DOHH2 (cell line): ENCODE results near the gene C2CD3.

Experiments used
- H3F3A ChIP-seq: fragments of 200-600 bp; sonication (generic), shearing (Covaris generic); 2 replicates; pipeline ENCODE4 v1.6.0; 2016; ENCODE audit warnings: antibody characterized with exemption, mild to moderate bottlenecking; ENCODE audit not compliant: control insufficient read depth, insufficient read depth
- H3K27ac ChIP-seq: fragments of 200-600 bp; sonication (generic); 2 replicates; pipeline ENCODE4 v1.5.1; 2014; ENCODE audit warnings: low read depth, mild to moderate bottlenecking, low read length, moderate library complexity
- H3K27me3 ChIP-seq: fragments of 200-600 bp; sonication (generic); 2 replicates; pipeline ENCODE4 v1.6.1; 2014; ENCODE audit warnings: mild to moderate bottlenecking, low read length, mixed read lengths; ENCODE audit not compliant: control insufficient read depth
- H3K36me3 ChIP-seq: fragments of 200-600 bp; sonication (generic); 2 replicates; pipeline ENCODE4 v1.6.1; 2014; ENCODE audit warnings: mild to moderate bottlenecking, low read length, moderate library complexity, mixed read lengths; ENCODE audit not compliant: control insufficient read depth
- H3K4me1 ChIP-seq: fragments of 200-600 bp; sonication (generic); 2 replicates; pipeline ENCODE4 v1.6.1; 2014; ENCODE audit warnings: mild to moderate bottlenecking, low read length, mixed read lengths; ENCODE audit not compliant: control insufficient read depth
- H3K4me2 ChIP-seq: fragments of 200-600 bp; sonication (generic); 2 replicates; pipeline ENCODE4 v1.6.0; 2014; ENCODE audit warnings: mild to moderate bottlenecking, low read length, moderate library complexity
- H3K4me3 ChIP-seq: fragments of 200-600 bp; sonication (generic); 2 replicates; pipeline ENCODE4 v1.5.1; 2014; ENCODE audit warnings: mild to moderate bottlenecking, low read length, mixed read lengths
- H3K79me2 ChIP-seq: fragments of 200-600 bp; sonication (generic); 2 replicates; pipeline ENCODE4 v1.6.1; 2014; ENCODE audit warnings: mild to moderate bottlenecking, low read length, mixed read lengths; ENCODE audit not compliant: control insufficient read depth
- H3K9me2 ChIP-seq: fragments of 200-600 bp; sonication (generic); replicated peaks from 2 replicates; pipeline ENCODE4 v1.6.1; 2014; ENCODE audit warnings: mild to moderate bottlenecking, low read length, mixed read lengths; ENCODE audit not compliant: control insufficient read depth
- H3K9me3 ChIP-seq: fragments of 200-600 bp; sonication (generic); 2 replicates; pipeline ENCODE4 v1.6.1; 2014; ENCODE audit warnings: antibody characterized with exemption, low read length, mixed read lengths; ENCODE audit not compliant: control insufficient read depth, insufficient read depth
- H4K20me1 ChIP-seq: fragments of 200-600 bp; sonication (generic); 2 replicates; pipeline ENCODE4 v1.6.0; 2014; ENCODE audit warnings: low read depth, mild to moderate bottlenecking, antibody characterized with exemption, low read length, moderate library complexity; ENCODE audit not compliant: control insufficient read depth, insufficient read depth
- CTCF ChIP-seq: fragments of 200-600 bp; sonication (generic); IDR thresholded peaks from one replicate; pipeline ENCODE4 v1.5.1; 2014; ENCODE audit warnings: antibody characterized with exemption, mild to moderate bottlenecking, low read depth, low read length; ENCODE audit not compliant: poor library complexity, severe bottlenecking
- EZH2phosphoT487 ChIP-seq: fragments of 200-600 bp; sonication (generic); IDR thresholded peaks from 2 replicates; pipeline ENCODE4 v1.6.1; 2017; ENCODE audit warnings: borderline replicate concordance, mild to moderate bottlenecking, antibody characterized with exemption, low read length, moderate library complexity, mixed read lengths

C2CD3 gene

GRCh38 chr11:74100735-74101134 lies 70.1 kb downstream of the C2CD3 start:
- Histone ChIP-seq H3K4me3 (no peak overlapping the region), H3F3A (no peaks in the 10 kb centered on the region; the same call in 1 of the 2 replicates), H3K4me1 (no peaks in the 10 kb centered on the region), H3K27ac (no peak overlapping the region), H3K27me3 (no peaks in the 10 kb centered on the region), H3K9me2 (no peaks in the 10 kb centered on the region), H3K4me2 (no peak overlapping the region), H3K9me3 (no peaks in the 10 kb centered on the region), H4K20me1 (no peaks in the 10 kb centered on the region), H3K36me3 (peaks cover 81% of the 10 kb centered on the region), H3K79me2 (no peaks in the 10 kb centered on the region)
- TF ChIP-seq CTCF (no peak), EZH2phosphoT487 (no peak)

- Histone ChIP-seq H3K9me3 (no peaks in the 10 kb centered on the region), H4K20me1 (no peaks in the 10 kb centered on the region), H3F3A (no peaks in the 10 kb centered on the region; the same call in 1 of the 2 replicates), H3K79me2 (no peaks in the 10 kb centered on the region), H3K9me2 (no peaks in the 10 kb centered on the region), H3K36me3 (peaks cover 80% of the 10 kb centered on the region), H3K4me1 (peaks cover 3% of the 10 kb centered on the region; the same call in 1 of the 2 replicates), H3K27ac (no peak overlapping the region), H3K4me2 (no peak overlapping the region), H3K27me3 (no peaks in the 10 kb centered on the region), H3K4me3 (no peak overlapping the region)
- TF ChIP-seq CTCF: no peak
- TF ChIP-seq EZH2phosphoT487: no peak
Measured at GRCh38 chr11:74100231-74100630, 70.6 kb downstream of the C2CD3 start.

- H3F3A ChIP-seq: no peaks in the 10 kb centered on the region; the same call in 1 of the 2 replicates
- no peak overlapping the region for H3K27ac ChIP-seq
- no peaks in the 10 kb centered on the region for H3K79me2 ChIP-seq
- TF ChIP-seq CTCF (no peak), EZH2phosphoT487 (no peak)
- H3K36me3 ChIP-seq: peaks cover 82% of the 10 kb centered on the region
- H3K4me2 ChIP-seq: no peak overlapping the region
- no peaks in the 10 kb centered on the region for H3K27me3 ChIP-seq
- H3K9me3 ChIP-seq: no peaks in the 10 kb centered on the region
- peaks cover 4% of the 10 kb centered on the region; the same call in 1 of the 2 replicates for H3K4me1 ChIP-seq
- no peaks in the 10 kb centered on the region for H3K9me2 ChIP-seq
- H3K4me3 ChIP-seq: no peak overlapping the region
- H4K20me1 ChIP-seq: no peaks in the 10 kb centered on the region
Measured at GRCh38 chr11:74097686-74098237, 73.0 kb downstream of the C2CD3 start.
